ENCODE data around the gene PRKCE. TPM values are rescaled to one million over a fixed set of nuclear protein-coding genes. Genes with fewer than 3 reads are reported as not detected.

Gene PRKCE
- total RNA-seq, 3 donors from 2014 or later (not counting 1 experiment from before 2014, with no cell fraction given), result 35.2 to 42.1 (median 38.6) TPM

DNA sequence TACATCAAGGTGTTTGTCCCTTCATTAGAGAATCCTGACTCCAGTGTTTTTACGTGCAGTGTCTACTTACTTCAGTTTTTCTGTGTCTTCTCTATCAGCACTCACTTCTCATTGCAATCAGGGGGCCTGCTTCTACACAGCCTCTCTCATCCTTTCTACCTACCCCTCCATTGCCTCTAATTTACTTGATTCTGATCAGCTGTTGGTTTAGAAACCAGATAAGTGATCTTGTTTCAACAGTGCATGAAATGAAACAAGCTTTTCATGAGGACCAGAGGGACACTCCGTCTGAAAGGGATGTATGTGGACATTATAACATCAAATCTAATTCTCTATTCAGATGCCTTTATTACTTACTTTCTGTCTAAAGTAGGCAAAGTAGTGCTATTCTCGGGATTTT lies 136.9 kb downstream of the PRKCE start:
- Mint-ChIP-seq H3K9me3 (no peaks in the 10 kb centered on the region), H3K4me1 (peaks cover 13% of the 10 kb centered on the region in 2 donors), H3K36me3 (no peaks in the 10 kb centered on the region), H3K4me3 (no peak overlapping the region), H3K27ac (no peak overlapping the region), H3K27me3 (ENCODE audit: low read depth in 2 of 2) (no peaks in the 10 kb centered on the region)
- Histone ChIP-seq H3K4me1 (ENCODE audit: control insufficient read depth, insufficient read depth, low read length) (no peaks in the 10 kb centered on the region), H3K27me3 (ENCODE audit: control insufficient read depth, insufficient read depth, low read length) (no peaks in the 10 kb centered on the region), H3K4me3 (ENCODE audit: low read length) (no peak overlapping the region), H3K36me3 (ENCODE audit: control insufficient read depth, insufficient read depth, low read length) (no peaks in the 10 kb centered on the region), H3K27ac (ENCODE audit: low read length) (no peak overlapping the region), H3K9me3 (ENCODE audit: control insufficient read depth, insufficient read depth, low read length) (no peaks in the 10 kb centered on the region)
- 92% methylated on average over 1 of the region's 3 CpGs for WGBS (ENCODE audit: insufficient coverage)
- intact Hi-C loops (cut with micrococcal nuclease), result no loop called here
- TF ChIP-seq, protein P1, sequence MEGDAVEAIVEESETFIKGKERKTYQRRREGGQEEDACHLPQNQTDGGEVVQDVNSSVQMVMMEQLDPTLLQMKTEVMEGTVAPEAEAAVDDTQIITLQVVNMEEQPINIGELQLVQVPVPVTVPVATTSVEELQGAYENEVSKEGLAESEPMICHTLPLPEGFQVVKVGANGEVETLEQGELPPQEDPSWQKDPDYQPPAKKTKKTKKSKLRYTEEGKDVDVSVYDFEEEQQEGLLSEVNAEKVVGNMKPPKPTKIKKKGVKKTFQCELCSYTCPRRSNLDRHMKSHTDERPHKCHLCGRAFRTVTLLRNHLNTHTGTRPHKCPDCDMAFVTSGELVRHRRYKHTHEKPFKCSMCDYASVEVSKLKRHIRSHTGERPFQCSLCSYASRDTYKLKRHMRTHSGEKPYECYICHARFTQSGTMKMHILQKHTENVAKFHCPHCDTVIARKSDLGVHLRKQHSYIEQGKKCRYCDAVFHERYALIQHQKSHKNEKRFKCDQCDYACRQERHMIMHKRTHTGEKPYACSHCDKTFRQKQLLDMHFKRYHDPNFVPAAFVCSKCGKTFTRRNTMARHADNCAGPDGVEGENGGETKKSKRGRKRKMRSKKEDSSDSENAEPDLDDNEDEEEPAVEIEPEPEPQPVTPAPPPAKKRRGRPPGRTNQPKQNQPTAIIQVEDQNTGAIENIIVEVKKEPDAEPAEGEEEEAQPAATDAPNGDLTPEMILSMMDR (IDR thresholded peaks at IDR 0.05), result no peak
- no peak for ATAC-seq
- DNase-seq, result no peak

DNA sequence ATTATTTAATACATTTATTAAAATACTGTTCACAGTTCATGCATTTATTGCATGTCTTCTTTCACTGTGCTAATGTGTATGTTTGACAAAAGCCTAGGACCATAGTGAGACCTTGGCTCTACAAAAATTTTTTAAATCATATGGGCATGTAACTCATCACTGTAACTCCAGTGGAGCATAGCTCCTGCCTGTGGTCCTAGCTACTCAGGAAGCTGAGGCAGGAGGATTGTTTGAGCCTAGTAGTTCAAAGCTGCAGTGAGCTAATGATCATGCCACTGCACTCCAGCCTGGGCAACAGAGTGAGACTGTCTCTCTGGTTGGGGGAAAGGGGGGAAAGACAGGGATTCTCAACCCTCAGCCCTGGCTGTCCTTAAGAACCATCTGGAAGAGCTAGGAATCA lies 137.8 kb downstream of the PRKCE start:
- Mint-ChIP-seq H3K27me3 (ENCODE audit: low read depth in 2 of 2) (no peaks in the 10 kb centered on the region), H3K27ac (no peak overlapping the region), H3K4me3 (no peak overlapping the region), H3K9me3 (no peaks in the 10 kb centered on the region), H3K4me1 (peaks cover 10 to 13% of the 10 kb centered on the region in 2 donors), H3K36me3 (no peaks in the 10 kb centered on the region)
- Histone ChIP-seq H3K9me3 (ENCODE audit: control insufficient read depth, insufficient read depth, low read length) (no peaks in the 10 kb centered on the region), H3K27ac (ENCODE audit: low read length) (no peak overlapping the region), H3K4me1 (ENCODE audit: control insufficient read depth, insufficient read depth, low read length) (no peaks in the 10 kb centered on the region), H3K4me3 (ENCODE audit: low read length) (no peak overlapping the region), H3K27me3 (ENCODE audit: control insufficient read depth, insufficient read depth, low read length) (no peaks in the 10 kb centered on the region), H3K36me3 (ENCODE audit: control insufficient read depth, insufficient read depth, low read length) (no peaks in the 10 kb centered on the region)
- DNase-seq (no peak), ATAC-seq (no peak)
- TF ChIP-seq, protein P1 (IDR thresholded peaks at IDR 0.05), result no peak
- intact Hi-C loops (cut with micrococcal nuclease), result no loop called here

DNA sequence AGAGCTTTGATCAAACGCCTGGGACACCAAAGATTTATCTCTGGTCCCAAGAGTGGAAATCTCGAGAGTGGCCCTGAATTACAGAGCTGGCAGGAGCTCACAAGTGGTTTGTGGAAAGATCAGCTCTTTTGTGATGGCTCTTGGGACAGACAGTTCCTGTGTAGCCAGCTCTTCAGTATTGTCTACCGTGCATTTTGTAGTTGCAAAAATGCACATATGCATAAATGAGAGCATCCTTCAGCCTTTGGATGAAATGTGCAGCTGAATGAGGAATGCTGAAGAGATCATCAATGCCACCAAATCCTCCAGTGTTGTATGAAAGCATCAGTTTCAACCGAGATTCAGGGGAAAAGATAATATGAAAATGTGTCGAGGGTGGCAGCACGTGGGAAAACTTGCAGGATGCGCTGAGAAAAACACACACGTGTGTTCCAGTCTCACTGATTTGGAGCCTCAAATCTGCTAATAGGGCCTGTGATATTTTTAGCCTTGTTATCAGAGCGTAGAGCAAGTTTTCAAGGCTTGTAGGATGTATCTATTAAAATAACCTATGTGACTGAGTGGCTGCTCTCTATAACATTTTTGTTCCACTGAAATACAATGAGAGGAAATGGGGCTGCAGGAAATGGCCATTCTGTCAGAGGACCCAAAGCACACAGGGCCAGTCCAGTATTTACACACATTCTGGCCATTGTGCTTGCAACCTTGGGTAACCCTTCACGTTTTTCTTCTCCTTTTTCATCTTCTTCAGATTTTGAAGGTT lies 138.7 kb downstream of the PRKCE start:
- Mint-ChIP-seq H3K27ac (no peak overlapping the region), H3K4me3 (no peak overlapping the region), H3K9me3 (no peaks in the 10 kb centered on the region), H3K27me3 (ENCODE audit: low read depth in 2 of 2) (no peaks in the 10 kb centered on the region), H3K4me1 (peaks cover 10 to 13% of the 10 kb centered on the region in 2 donors), H3K36me3 (no peaks in the 10 kb centered on the region)
- TF ChIP-seq, protein P1 (IDR thresholded peaks at IDR 0.05), result no peak
- Histone ChIP-seq H3K27ac (ENCODE audit: low read length) (no peak overlapping the region), H3K9me3 (ENCODE audit: control insufficient read depth, insufficient read depth, low read length) (no peaks in the 10 kb centered on the region), H3K4me1 (ENCODE audit: control insufficient read depth, insufficient read depth, low read length) (no peaks in the 10 kb centered on the region), H3K36me3 (ENCODE audit: control insufficient read depth, insufficient read depth, low read length) (no peaks in the 10 kb centered on the region), H3K27me3 (ENCODE audit: control insufficient read depth, insufficient read depth, low read length) (no peaks in the 10 kb centered on the region), H3K4me3 (ENCODE audit: low read length) (no peak overlapping the region)
- ATAC-seq, result no peak
- no peak for DNase-seq
- 78% methylated on average over 10 of the region's 10 CpGs for WGBS (ENCODE audit: insufficient coverage)
- intact Hi-C loops (cut with micrococcal nuclease), result no loop called here
